HEK293 (cell line): ENCODE results near the gene SLC35F3.
"Not testable (repeated sequence)": the region's sequence is repeated elsewhere in the genome, so short reads cannot be mapped to it uniquely, and the experiment has no call there.

Experiments used
- CTCF ChIA-PET: fragments of 350-600 bp; formaldehyde crosslinking; extraction: SDS; loops from one replicate; lab custom pipeline; 2021; ENCODE audit warnings: antibody characterized with exemption; lab: Yijun Ruan, JAX
- POLR2A ChIA-PET: fragments of 300-600 bp; formaldehyde crosslinking; extraction: SDS; loops from one replicate; lab custom pipeline; 2020; ENCODE audit warnings: antibody characterized with exemption, inconsistent platforms; lab: Yijun Ruan, JAX
- H3K27ac ChIP-seq: fragments of 200-500 bp; sonication (Bioruptor generic); 2 replicates; pipeline ENCODE4 v1.5.1; 2014; ENCODE audit warnings: low read depth, low read length, control low read depth, inconsistent platforms; ENCODE audit errors: extremely low read depth
- H3K36me3 ChIP-seq, 2 experiments: fragments of 200-500 bp in 1 of 2; sonication (Bioruptor generic) in 1 of 2; 1 replicate in 1 of 2; 2 replicates in 1 of 2; pipeline ENCODE4 v1.5.1; 2014 to 2017; ENCODE audit warnings: inconsistent platforms in 2 of 2, low read length in 2 of 2; ENCODE audit not compliant: control insufficient read depth in 2 of 2, insufficient read depth in 1 of 2
- H3K4me1 ChIP-seq: fragments of 200-500 bp; sonication (Bioruptor generic); 2 replicates; pipeline ENCODE4 v1.5.1; 2014; ENCODE audit warnings: mild to moderate bottlenecking, low read length, inconsistent platforms; ENCODE audit not compliant: control insufficient read depth, insufficient read depth
- H3K4me3 ChIP-seq: 2 replicates; pipeline ENCODE4 v1.5.1; 2011; ENCODE audit warnings: low read depth, mild to moderate bottlenecking, control low read depth, low read length, moderate library complexity
- H3K9me3 ChIP-seq: fragments of 200-500 bp; sonication (Bioruptor generic); 2 replicates; pipeline ENCODE4 v1.5.1; 2014; ENCODE audit warnings: low read depth, low read length, inconsistent platforms; ENCODE audit not compliant: control insufficient read depth, insufficient read depth
- HIC1 ChIP-seq: fragments of 450-650 bp; formaldehyde crosslinking; IDR thresholded peaks from 2 replicates; pipeline ENCODE4 v1.5.1; 2016; ENCODE audit warnings: missing biosample characterization, missing genetic modification characterization
- HOXC10 ChIP-seq: sonication (generic); formaldehyde crosslinking; IDR thresholded peaks from 2 replicates; pipeline ENCODE4 v1.8.1; 2023; ENCODE audit warnings: mild to moderate bottlenecking, missing genetic modification reagents
- SCRT2 ChIP-seq: fragments of 450-650 bp; formaldehyde crosslinking; IDR thresholded peaks from 2 replicates; pipeline ENCODE4 v1.5.1; 2016; ENCODE audit warnings: missing biosample characterization, missing genetic modification characterization
- SP2 ChIP-seq: fragments of 450-650 bp; formaldehyde crosslinking; IDR thresholded peaks from 2 replicates; pipeline ENCODE4 v1.5.1; 2016; ENCODE audit warnings: missing biosample characterization, missing genetic modification characterization
- WT1 ChIP-seq: fragments of 450-650 bp; formaldehyde crosslinking; IDR thresholded peaks from 2 replicates; pipeline ENCODE4 v1.5.1; 2016; ENCODE audit warnings: missing biosample characterization, missing genetic modification characterization
- ZBTB11 ChIP-seq: fragments of 450-650 bp; formaldehyde crosslinking; conservative IDR thresholded peaks from 2 replicates; pipeline ENCODE4 v1.5.1; 2016; ENCODE audit warnings: low read depth, missing biosample characterization, missing genetic modification characterization
- ZBTB26 ChIP-seq: fragments of 450-650 bp; formaldehyde crosslinking; optimal IDR thresholded peaks from 2 replicates; pipeline ENCODE3; 2016; ENCODE audit warnings: missing biosample characterization, mild to moderate bottlenecking, missing genetic modification characterization
- ZEB2 ChIP-seq: fragments of 450-650 bp; formaldehyde crosslinking; IDR thresholded peaks from 2 replicates; pipeline ENCODE4 v1.5.1; 2016; ENCODE audit warnings: missing biosample characterization, missing genetic modification characterization
- ZFHX2 ChIP-seq: fragments of 450-650 bp; formaldehyde crosslinking; conservative IDR thresholded peaks from 2 replicates; pipeline ENCODE4 v1.5.1; 2016; ENCODE audit warnings: missing biosample characterization, missing genetic modification characterization
- ZNF223 ChIP-seq: fragments of 450-650 bp; formaldehyde crosslinking; IDR thresholded peaks from 2 replicates; pipeline ENCODE4 v1.5.1; 2016; ENCODE audit warnings: missing biosample characterization, missing genetic modification characterization
- ZNF335 ChIP-seq: fragments of 450-650 bp; formaldehyde crosslinking; conservative IDR thresholded peaks from 2 replicates; pipeline ENCODE4 v1.5.1; 2016; ENCODE audit warnings: missing biosample characterization, missing genetic modification characterization
- ZNF423 ChIP-seq: fragments of 450-650 bp; formaldehyde crosslinking; IDR thresholded peaks from 2 replicates; pipeline ENCODE4 v1.5.1; 2016; ENCODE audit warnings: missing biosample characterization, missing genetic modification characterization
- ZNF518A ChIP-seq: fragments of 450-650 bp; formaldehyde crosslinking; conservative IDR thresholded peaks from 2 replicates; pipeline ENCODE4 v1.5.1; 2016; ENCODE audit warnings: low read depth, missing biosample characterization, missing genetic modification characterization
- ZNF548 ChIP-seq: fragments of 450-650 bp; formaldehyde crosslinking; IDR thresholded peaks from 2 replicates; pipeline ENCODE4 v1.5.1; 2016; ENCODE audit warnings: missing biosample characterization, missing genetic modification characterization
- ZNF776 ChIP-seq: fragments of 450-650 bp; formaldehyde crosslinking; IDR thresholded peaks from 2 replicates; pipeline ENCODE4 v1.5.0; 2017; ENCODE audit warnings: missing biosample characterization, missing genetic modification characterization, borderline replicate concordance
- ZNF843 ChIP-seq: fragments of 450-650 bp; formaldehyde crosslinking; IDR thresholded peaks from 2 replicates; pipeline ENCODE4 v1.5.1; 2016; ENCODE audit warnings: missing biosample characterization, missing genetic modification characterization
- ZSCAN4 ChIP-seq: fragments of 450-650 bp; formaldehyde crosslinking; IDR thresholded peaks from 2 replicates; pipeline ENCODE4 v1.5.1; 2017; ENCODE audit warnings: missing biosample characterization, missing genetic modification characterization

Gene SLC35F3

GRCh38 chr1:234356615-234357269 is 452.3 kb downstream of the SLC35F3 start:
- not testable (repeated sequence) for H3K27ac ChIP-seq, H3K4me1 ChIP-seq, H3K36me3 ChIP-seq, H3K9me3 ChIP-seq
- TF ChIP-seq SCRT2 (tag by site-specific recombination): peak; percentile 56
- peak; percentile 35; the same call in 1 of the 2 replicates for TF ChIP-seq SP2 (tag by site-specific recombination)
- peak; percentile 31; the same call in 1 of the 2 replicates for TF ChIP-seq ZEB2 (tag by site-specific recombination)
- TF ChIP-seq ZNF335: peak; percentile 66
- TF ChIP-seq ZBTB11: peak; percentile 57; the same call in 1 of the 2 replicates
- peak; percentile 74 for TF ChIP-seq ZNF518A
- TF ChIP-seq ZBTB26 (tag by site-specific recombination): peak; percentile 28
- peak; percentile 40; the same call in 1 of the 2 replicates for TF ChIP-seq ZFHX2 (tag by site-specific recombination)
- peak overlapping the region; percentile 57 for H3K4me3 ChIP-seq
- ChIA-PET POLR2A (interaction anchor here (0.9 to 2.9 kb wide), 2 partner anchors 17 to 68 kb away, joined by 3 to 13 read pairs; partner anchors contain the start of gene COA6), CTCF (interaction anchor here (0.7 to 0.8 kb wide), 2 partner anchors 599 to 883 kb away, joined by 3 to 4 read pairs; no protein-coding TSS in a partner anchor)

- no peaks in the 10 kb centered on the region for H3K36me3 ChIP-seq
- TF ChIP-seq ZNF843 (tag by site-specific recombination): no peak
- ChIA-PET CTCF (interaction anchor here (0.6 to 1.1 kb wide), 3 partner anchors 18 to 598 kb away, joined by 3 to 4 read pairs (median 4); no protein-coding TSS in a partner anchor), POLR2A (no interaction called here)
- H3K4me1 ChIP-seq: no peaks in the 10 kb centered on the region
- no peaks in the 10 kb centered on the region for H3K9me3 ChIP-seq
- H3K4me3 ChIP-seq: no peak overlapping the region
- no peak overlapping the region for H3K27ac ChIP-seq
These were observed 453.4 kb downstream of the SLC35F3 start for GRCh38 chr1:234357831-234358230.

GRCh38 chr1:234361102-234361603 is 456.7 kb downstream of the SLC35F3 start:
- ChIA-PET CTCF (interaction anchor here (0.7 to 1.0 kb wide), 3 partner anchors 34 to 51 kb away, joined by 3 to 7 read pairs (median 3); no protein-coding TSS in a partner anchor), POLR2A (interaction anchor here (0.5 to 1.1 kb wide), 2 partner anchors 12 to 405 kb away, joined by 4 to 5 read pairs; partner anchors contain the start of gene COA6)
- no peaks in the 10 kb centered on the region for H3K4me1 ChIP-seq
- TF ChIP-seq ZNF223 (tag by site-specific recombination) (no peak), ZSCAN4 (tag by site-specific recombination) (no peak), ZNF423 (tag by site-specific recombination) (no peak), HOXC10 (CRISPR knock-in tag) (no peak), HIC1 (no peak), WT1 (no peak), ZNF548 (tag by site-specific recombination) (no peak), ZNF776 (tag by site-specific recombination) (no peak)

More at GRCh38 chr1:234361102-234361603, 456.7 kb downstream of the SLC35F3 start:
- no peaks in the 10 kb centered on the region for H3K36me3 ChIP-seq
- H3K4me3 ChIP-seq: no peak overlapping the region
- H3K27ac ChIP-seq: no peak overlapping the region
- H3K9me3 ChIP-seq: no peaks in the 10 kb centered on the region
